Astrocyte (in vitro differentiated cells and primary cell): ENCODE data around the gene PCNX1. TPM values are rescaled to one million over a fixed set of nuclear protein-coding genes. Genes with fewer than 3 reads are reported as not detected.

Experiments used
- DNase-seq: peaks from one replicate; pipeline ENCODE4 v3.0.0-alpha.2; 2010; ENCODE audit warnings: low read depth
- FAIRE-seq: peaks from 2 replicates; lab custom pipeline; 2011; peaks lifted over from hg19 to GRCh38; lab: Jason Lieb, UNC
- H2AFZ ChIP-seq: 2 replicates; pipeline ENCODE4 v1.6.0; 2012; ENCODE audit warnings: low read depth, low read length, inconsistent platforms
- H3K27ac ChIP-seq: 2 replicates; pipeline ENCODE4 v1.5.1; 2011; ENCODE audit warnings: low read depth, low read length, inconsistent platforms
- H3K27me3 ChIP-seq: 2 replicates; pipeline ENCODE4 v1.6.0; 2011; ENCODE audit warnings: low read length, inconsistent platforms; ENCODE audit not compliant: insufficient read depth
- H3K36me3 ChIP-seq: 2 replicates; pipeline ENCODE4 v1.5.1; 2011; ENCODE audit warnings: low read length, inconsistent platforms; ENCODE audit not compliant: insufficient read depth
- H3K4me1 ChIP-seq: 2 replicates; pipeline ENCODE4 v1.5.1; 2011; ENCODE audit warnings: low read length, inconsistent platforms; ENCODE audit not compliant: insufficient read depth
- H3K4me2 ChIP-seq: 2 replicates; pipeline ENCODE4 v1.6.0; 2012; ENCODE audit warnings: low read length, inconsistent platforms
- H3K4me3 ChIP-seq: 2 replicates; pipeline ENCODE4 v1.5.1; 2011; ENCODE audit warnings: low read depth, mild to moderate bottlenecking, low read length, inconsistent platforms; ENCODE audit not compliant: insufficient read depth
- H3K79me2 ChIP-seq: 2 replicates; pipeline ENCODE4 v1.6.0; 2012; ENCODE audit warnings: mild to moderate bottlenecking, low read length, inconsistent platforms; ENCODE audit not compliant: insufficient read depth
- H3K9ac ChIP-seq: 2 replicates; pipeline ENCODE4 v1.6.0; 2012; ENCODE audit warnings: mild to moderate bottlenecking, low read length, inconsistent platforms
- H3K9me3 ChIP-seq: 2 replicates; pipeline ENCODE4 v1.5.1; 2012; ENCODE audit warnings: low read depth, mild to moderate bottlenecking, low read length, inconsistent platforms; ENCODE audit not compliant: insufficient read depth
- H4K20me1 ChIP-seq: 2 replicates; pipeline ENCODE4 v1.6.0; 2012; ENCODE audit warnings: low read length, inconsistent platforms; ENCODE audit not compliant: insufficient read depth
- H3K27ac Mint-ChIP-seq: one replicate; pipeline ENCODE4 v1.8.0; 2021; ENCODE audit warnings: mild to moderate bottlenecking, mixed read lengths; ENCODE audit not compliant: unreplicated experiment
- H3K27me3 Mint-ChIP-seq: one replicate; pipeline ENCODE4 v1.8.0; 2021; ENCODE audit warnings: low read depth, mixed read lengths; ENCODE audit not compliant: unreplicated experiment
- H3K36me3 Mint-ChIP-seq: one replicate; pipeline ENCODE4 v1.8.0; 2021; ENCODE audit warnings: low read depth, mixed read lengths; ENCODE audit not compliant: unreplicated experiment
- H3K4me1 Mint-ChIP-seq: one replicate; pipeline ENCODE4 v1.8.0; 2021; ENCODE audit warnings: low read depth, mixed read lengths; ENCODE audit not compliant: unreplicated experiment
- H3K4me3 Mint-ChIP-seq: one replicate; pipeline ENCODE4 v1.8.0; 2021; ENCODE audit warnings: mild to moderate bottlenecking, moderate library complexity, mixed read lengths; ENCODE audit not compliant: unreplicated experiment
- H3K9me3 Mint-ChIP-seq: one replicate; pipeline ENCODE4 v1.8.0; 2021; ENCODE audit warnings: mild to moderate bottlenecking, mixed read lengths; ENCODE audit not compliant: unreplicated experiment
- CTCF ChIP-seq: IDR thresholded peaks from 2 replicates; pipeline ENCODE4 v1.5.1; 2011; ENCODE audit warnings: low read depth, mild to moderate bottlenecking, inconsistent platforms, low read length, moderate library complexity; ENCODE audit not compliant: insufficient read depth
- EZH2 ChIP-seq: IDR thresholded peaks from 2 replicates; pipeline ENCODE4 v1.6.1; 2012; ENCODE audit warnings: mild to moderate bottlenecking, low read length, inconsistent platforms; ENCODE audit not compliant: insufficient read depth
- total RNA-seq: library from RNA; stranded (reverse); gene quantifications from 2 replicates; pipeline ENCODE4 v1.2.1, GENCODE V29; 2021

PCNX1 gene
- total RNA-seq, 1 donor from 2014 or later = 91.3 TPM

- DNase-seq (peak; percentile 87), FAIRE-seq (peak; percentile 52)
- peak overlapping the region; percentile 95 for H3K27ac ChIP-seq
These were observed 210.8 kb downstream of the PCNX1 start for GRCh38 chr14:71117839-71118743.

GRCh38 chr14:71119075-71119474 is 211.8 kb downstream of the PCNX1 start:
- H3K4me1 Mint-ChIP-seq = peaks cover 25% of the 10 kb centered on the region
- Histone ChIP-seq H3K27me3 (no peaks in the 10 kb centered on the region), H3K36me3 (peaks cover 7% of the 10 kb centered on the region), H3K4me2 (peak overlapping the region; percentile 65), H3K4me3 (no peak overlapping the region), H3K27ac (peak overlapping the region; percentile 95), H3K4me1 (peaks cover 22% of the 10 kb centered on the region), H4K20me1 (no peaks in the 10 kb centered on the region), H2AFZ (no peak overlapping the region), H3K79me2 (no peaks in the 10 kb centered on the region), H3K9ac (peak overlapping the region; percentile 45), H3K9me3 (no peaks in the 10 kb centered on the region)
- peak overlapping the region; percentile 87 for H3K27ac Mint-ChIP-seq
- H3K36me3 Mint-ChIP-seq = peaks cover 15% of the 10 kb centered on the region
- no peaks in the 10 kb centered on the region for H3K27me3 Mint-ChIP-seq
- no peak for TF ChIP-seq CTCF
- no peak for TF ChIP-seq EZH2
- H3K4me3 Mint-ChIP-seq = no peak overlapping the region
- FAIRE-seq = no peak
- peak; percentile 42 for DNase-seq
- no peaks in the 10 kb centered on the region for H3K9me3 Mint-ChIP-seq

More at GRCh38 chr14:71117839-71118743, 210.8 kb downstream of the PCNX1 start:
- no peaks in the 10 kb centered on the region for H3K9me3 Mint-ChIP-seq
- H3K4me3 ChIP-seq = no peak overlapping the region
- no peaks in the 10 kb centered on the region for H3K9me3 ChIP-seq
- peaks cover 7% of the 10 kb centered on the region for H3K36me3 ChIP-seq
- H3K4me3 Mint-ChIP-seq = no peak overlapping the region
- peaks cover 18% of the 10 kb centered on the region for H3K36me3 Mint-ChIP-seq
- TF ChIP-seq EZH2 (no peak), CTCF (no peak)
- H3K27me3 Mint-ChIP-seq = no peaks in the 10 kb centered on the region
- H3K27ac Mint-ChIP-seq = peak overlapping the region; percentile 87
- peaks cover 25% of the 10 kb centered on the region for H3K4me1 Mint-ChIP-seq
- H3K9ac ChIP-seq = peak overlapping the region; percentile 79
- H3K4me1 ChIP-seq = peaks cover 22% of the 10 kb centered on the region
- peak overlapping the region; percentile 65 for H3K4me2 ChIP-seq
- H2AFZ ChIP-seq = no peak overlapping the region
- no peaks in the 10 kb centered on the region for H3K27me3 ChIP-seq
- no peaks in the 10 kb centered on the region for H3K79me2 ChIP-seq
- no peaks in the 10 kb centered on the region for H4K20me1 ChIP-seq

- Histone ChIP-seq H3K4me3 (no peak overlapping the region), H3K27me3 (no peaks in the 10 kb centered on the region), H3K9me3 (no peaks in the 10 kb centered on the region), H2AFZ (no peak overlapping the region), H3K27ac (peak overlapping the region; percentile 40), H3K79me2 (no peaks in the 10 kb centered on the region), H3K4me1 (peaks cover 22% of the 10 kb centered on the region), H4K20me1 (no peaks in the 10 kb centered on the region), H3K36me3 (peaks cover 4% of the 10 kb centered on the region), H3K4me2 (peak overlapping the region; percentile 1), H3K9ac (no peak overlapping the region)
- Mint-ChIP-seq H3K4me3 (no peak overlapping the region), H3K27me3 (no peaks in the 10 kb centered on the region), H3K4me1 (peaks cover 25% of the 10 kb centered on the region), H3K9me3 (peaks cover 5% of the 10 kb centered on the region), H3K36me3 (peaks cover 15% of the 10 kb centered on the region), H3K27ac (peak overlapping the region; percentile 34)
- DNase-seq (peak; percentile 23), FAIRE-seq (no peak)
- TF ChIP-seq CTCF (no peak), EZH2 (no peak)
These were observed 212.6 kb downstream of the PCNX1 start for GRCh38 chr14:71119832-71120231.
